Regular cardiac myocyte (primary cell): ENCODE data around the gene PAQR3. TPM values are rescaled to one million over a fixed set of nuclear protein-coding genes. Genes with fewer than 3 reads are reported as not detected.

Experiments used
- total RNA-seq: library from RNA; depleted of rRNA; stranded (reverse); fragments of >200 nt; gene quantifications from 2 replicates; pipeline ENCODE4 v1.2.3, GENCODE V29; 2014

PAQR3 gene, protein sequence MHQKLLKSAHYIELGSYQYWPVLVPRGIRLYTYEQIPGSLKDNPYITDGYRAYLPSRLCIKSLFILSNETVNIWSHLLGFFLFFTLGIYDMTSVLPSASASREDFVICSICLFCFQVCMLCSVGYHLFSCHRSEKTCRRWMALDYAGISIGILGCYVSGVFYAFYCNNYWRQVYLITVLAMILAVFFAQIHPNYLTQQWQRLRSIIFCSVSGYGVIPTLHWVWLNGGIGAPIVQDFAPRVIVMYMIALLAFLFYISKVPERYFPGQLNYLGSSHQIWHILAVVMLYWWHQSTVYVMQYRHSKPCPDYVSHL
- 13.8 and 19.9 TPM in 2 replicates for total RNA-seq

DNA sequence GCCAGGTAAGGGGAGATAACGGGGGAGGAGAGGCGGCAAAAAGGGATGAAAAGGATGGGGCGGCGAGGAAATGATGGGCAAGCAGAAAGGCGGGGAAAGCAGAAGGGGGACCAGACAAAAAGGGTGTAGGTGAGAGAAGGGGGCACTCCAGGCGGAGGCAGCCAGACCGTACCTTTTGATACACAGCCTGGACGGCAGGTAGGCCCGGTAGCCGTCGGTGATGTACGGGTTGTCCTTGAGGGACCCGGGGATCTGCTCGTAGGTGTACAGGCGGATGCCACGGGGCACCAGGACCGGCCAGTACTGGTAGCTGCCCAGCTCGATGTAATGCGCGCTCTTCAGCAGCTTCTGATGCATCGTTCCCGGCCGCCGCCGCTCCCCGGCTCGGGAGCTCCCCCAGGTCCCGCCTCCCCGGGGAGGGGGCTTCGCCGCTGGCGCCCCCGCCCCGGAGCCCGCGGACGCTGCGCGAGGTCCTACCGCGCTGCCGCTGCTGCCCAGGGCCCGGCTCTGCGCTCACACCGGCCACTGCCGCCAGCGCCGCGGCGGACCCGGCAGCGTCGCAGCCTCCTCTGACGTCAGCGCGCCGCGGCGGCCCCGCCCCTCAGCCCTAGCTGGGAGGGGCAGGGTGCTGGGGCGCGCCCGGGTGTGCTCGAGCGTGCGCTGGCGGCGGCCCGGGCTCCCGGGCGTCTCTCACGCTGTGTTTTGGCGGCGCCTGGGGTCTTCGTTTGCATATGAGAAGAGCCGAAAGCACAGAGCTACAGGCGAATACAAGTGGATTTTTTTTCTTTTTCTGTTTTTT lies at the start of gene PAQR3:
Gene PAQR3 (minus strand): TSS at position 571 of the 799 bp plus-strand sequence. CDS start 214 bp downstream, at position 357.

Other genes starting within 250 kb of the PAQR3 start
- gene BMP2K, start 163.1 kb downstream of the PAQR3 start, total RNA-seq = 39.7 and 49.6 TPM in 2 replicates